GM12878 (cell line): ENCODE results near the gene RSPO3. TPM values are rescaled to one million over a fixed set of nuclear protein-coding genes. Genes with fewer than 3 reads are reported as not detected.

Source experiments
- ATAC-seq: fragments of 200-7000 bp; cut with Tn5 transposase; 3 replicates; pipeline ENCODE4 v1.9.1; 2020; ENCODE audit warnings: mild to moderate bottlenecking, moderate library complexity
- BruUV-seq: library from RNA; stranded (reverse); fragments of 400-500 nt; replicated peaks from 2 replicates; lab custom pipeline; 2021; lab: Mats Ljungman, UMichigan
- CTCF ChIA-PET: fragments of 300-600 bp; sonication (Branson Sonifier 250); formaldehyde crosslinking; extraction: SDS; loops from one replicate; lab custom pipeline; 2021; ENCODE audit warnings: inconsistent platforms; lab: Yijun Ruan, JAX
- POLR2A ChIA-PET: fragments of 350-600 bp; formaldehyde crosslinking; extraction: SDS; loops from one replicate; lab custom pipeline; 2021; ENCODE audit warnings: inconsistent platforms; lab: Charles Lee
- RAD21 ChIA-PET: fragments of 300-600 bp; sonication (Branson Sonifier 250); formaldehyde crosslinking; loops from one replicate; lab custom pipeline; 2023; ENCODE audit warnings: antibody characterized with exemption; ENCODE audit not compliant: unreplicated experiment; lab: Charles Lee
- SMC1A ChIA-PET: fragments of 300-600 bp; sonication (Branson Sonifier 250); formaldehyde crosslinking; loops from one replicate; lab custom pipeline; 2023; ENCODE audit not compliant: unreplicated experiment, uncharacterized antibody; lab: Charles Lee
- DNase-seq: peaks from one replicate; pipeline ENCODE4 v3.0.0-alpha.2; 2011; ENCODE audit warnings: low read depth, low spot score
- FAIRE-seq: peaks from 3 replicates; lab custom pipeline; 2011; peaks lifted over from hg19 to GRCh38; lab: Jason Lieb, UNC
- H2AFZ ChIP-seq: 2 replicates; pipeline ENCODE4 v1.6.0; 2011; ENCODE audit warnings: low read depth, low read length, control low read depth; ENCODE audit not compliant: control insufficient read depth
- H3K27ac ChIP-seq: 2 replicates; pipeline ENCODE4 v1.5.1; 2011; ENCODE audit warnings: control low read depth; ENCODE audit not compliant: control insufficient read depth, insufficient read depth
- H3K27me3 ChIP-seq, 2 experiments: replicated peaks in 1 of 2; 2 replicates each; pipeline versions ENCODE4 v1.6.0 to v1.6.1; 2011; ENCODE audit warnings: low read length in 1 of 2; ENCODE audit not compliant: control insufficient read depth in 2 of 2, insufficient read depth in 2 of 2
- H3K36me3 ChIP-seq, 2 experiments: 2 replicates each; pipeline ENCODE4 v1.5.1; 2011; ENCODE audit warnings: low read length in 1 of 2; ENCODE audit not compliant: control insufficient read depth in 2 of 2, insufficient read depth in 2 of 2
- H3K4me1 ChIP-seq: 2 replicates; pipeline ENCODE4 v1.6.1; 2011; ENCODE audit warnings: mild to moderate bottlenecking, low read length, moderate library complexity, mixed read lengths; ENCODE audit not compliant: control insufficient read depth, insufficient read depth
- H3K4me2 ChIP-seq: 2 replicates; pipeline ENCODE4 v1.6.0; 2011; ENCODE audit warnings: control low read depth; ENCODE audit not compliant: control insufficient read depth, insufficient read depth
- H3K4me3 ChIP-seq: fragments of 200-600 bp; sonication (generic); 2 replicates; pipeline ENCODE4 v1.5.1; 2016
- H3K79me2 ChIP-seq: 2 replicates; pipeline ENCODE4 v1.6.0; 2011; ENCODE audit warnings: low read length; ENCODE audit not compliant: control insufficient read depth, insufficient read depth
- H3K9ac ChIP-seq: 2 replicates; pipeline ENCODE4 v1.8.0; 2011; ENCODE audit warnings: low read length, control low read depth, mixed read lengths; ENCODE audit not compliant: control insufficient read depth, insufficient read depth
- H3K9me3 ChIP-seq: replicated peaks from 3 replicates; pipeline ENCODE4 v1.5.1; 2011; ENCODE audit warnings: mild to moderate bottlenecking, low read length; ENCODE audit not compliant: control insufficient read depth, insufficient read depth
- H4K20me1 ChIP-seq: 2 replicates; pipeline ENCODE4 v1.6.0; 2011; ENCODE audit not compliant: control insufficient read depth, insufficient read depth
- BRCA1 ChIP-seq: IDR thresholded peaks from 2 replicates; pipeline ENCODE4 v1.6.1; 2011; ENCODE audit warnings: low read depth, low read length, improper control_type of control experiment
- CREM ChIP-seq: IDR thresholded peaks from 2 replicates; pipeline ENCODE4 v1.6.1; 2014; ENCODE audit warnings: antibody characterized with exemption, low read depth
- HDGF ChIP-seq: fragments of 450-650 bp; IDR thresholded peaks from 2 replicates; pipeline ENCODE4 v1.6.1; 2016; ENCODE audit warnings: antibody characterized with exemption
- RCOR1 ChIP-seq: conservative IDR thresholded peaks from 2 replicates; pipeline ENCODE4 v1.6.1; 2012; ENCODE audit warnings: low read depth, low read length, improper control_type of control experiment
- ZNF622 ChIP-seq: fragments of 450-650 bp; IDR thresholded peaks from 2 replicates; pipeline ENCODE4 v1.6.1; 2017; ENCODE audit warnings: mild to moderate bottlenecking, inconsistent platforms
- WGBS: methylation state at CpG from one replicate; pipeline ENCODE4 v1.1.6; 2016; ENCODE audit warnings: low lambda C conversion rate; ENCODE audit not compliant: insufficient replicate concordance, insufficient coverage; ENCODE audit errors: missing lambda C conversion rate; 5-methylcytosine and 5-hydroxymethylcytosine counted together
- in situ Hi-C: fragments of 300-500 bp; cut with MboI; formaldehyde crosslinking; loops from 9 replicates; pipeline ENCODE4 v1.14.3; 2018; ENCODE audit warnings: mixed read lengths
- intact Hi-C: fragments of 100-400 bp; cut with micrococcal nuclease; formaldehyde crosslinking; loops from one replicate; pipeline ENCODE4 v1.14.2; 2022; ENCODE audit not compliant: unreplicated experiment
- polyA plus RNA-seq, 11 experiments: library from polyadenylated mRNA; depleted of rRNA in 4 of 11; unstranded in 6 of 11; stranded (reverse) in 5 of 11; fragments of >200 nt; fragmentation: Nextera tagmentation in 4 of 11; fragmentation: Illumina TruSeq in 1 of 11; extraction: Ambion mirVana in 4 of 11; extraction: Trizol in 1 of 11; gene quantifications; 1 replicate in 1 of 11; 2 replicates in 10 of 11; pipeline versions ENCODE4 v1.2.1 to v1.2.3, GENCODE V29; 2011 to 2016; ENCODE audit warnings: inconsistent platforms in 2 of 11, missing spikeins in 2 of 11, low read depth in 1 of 11
- total RNA-seq, 4 experiments: library from RNA; depleted of rRNA in 3 of 4; stranded (reverse); fragments of >200 nt in 3 of 4; fragmentation: Illumina TruSeq in 1 of 4; extraction: Trizol in 1 of 4; gene quantifications; 2 replicates each; pipeline versions ENCODE4 v1.2.1 to v1.2.3, GENCODE V29; 2013 to 2021
- TF ChIP-seq, protein P1 (sequence below): fragments of 450-650 bp; IDR thresholded peaks from 2 replicates; pipeline ENCODE4 v1.6.1; 2017; ENCODE audit warnings: mild to moderate bottlenecking, moderate library complexity
- TF ChIP-seq, protein P2 (sequence below): IDR thresholded peaks from 2 replicates; pipeline ENCODE4 v1.6.1; 2011; ENCODE audit warnings: mild to moderate bottlenecking, low read depth, low read length, moderate library complexity; ENCODE audit not compliant: insufficient replicate concordance
- TF ChIP-seq, protein P3 (sequence below): fragments of 450-650 bp; IDR thresholded peaks from 2 replicates; pipeline ENCODE4 v1.6.1; 2016; ENCODE audit warnings: mild to moderate bottlenecking
- TF ChIP-seq, protein P4 (sequence below): IDR thresholded peaks from 2 replicates; pipeline ENCODE4 v1.6.1; 2012; ENCODE audit warnings: mild to moderate bottlenecking, low read depth, low read length
- TF ChIP-seq, protein P5 (sequence below): IDR thresholded peaks from 2 replicates; pipeline ENCODE4 v1.6.1; 2011; ENCODE audit warnings: borderline replicate concordance, low read depth, mild to moderate bottlenecking, moderate library complexity, low read length; ENCODE audit not compliant: insufficient read depth, poor library complexity, severe bottlenecking

RSPO3 gene
- total and polyA plus RNA-seq, 10 of the 15 experiments (the other 5 are each of a cell fraction or from before 2014, with no cell fraction given) = 0.16 TPM; not detected in 9

DNA sequence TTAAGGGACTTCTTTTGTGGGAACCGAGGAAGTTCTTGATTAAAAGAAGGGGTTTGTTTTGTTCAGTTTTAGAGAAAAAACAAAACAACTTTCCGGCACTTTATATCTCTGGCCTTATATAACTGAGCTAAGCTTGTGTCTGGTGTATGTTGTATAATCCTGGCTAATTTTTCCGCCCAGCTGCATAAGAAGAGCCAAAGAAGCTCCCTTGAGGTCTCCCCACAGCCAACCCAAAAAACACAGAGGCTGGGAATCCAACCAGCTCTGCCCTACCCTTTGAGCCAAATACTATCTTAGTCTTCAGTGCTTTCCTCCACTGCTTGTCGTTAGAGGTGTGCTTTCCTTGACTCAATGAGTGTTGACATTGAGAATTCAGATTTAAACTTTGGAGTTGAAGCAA, 102.7 kb downstream of the RSPO3 start:
- no TSS peak for BruUV-seq
- CTCF ChIA-PET = no interaction called here

More for the DNA sequence above, 102.7 kb downstream of the RSPO3 start:
- no peak overlapping the region for H3K27ac ChIP-seq
- no peak overlapping the region for H3K4me2 ChIP-seq
- no peak overlapping the region for H3K4me3 ChIP-seq
- TF ChIP-seq, protein P1, sequence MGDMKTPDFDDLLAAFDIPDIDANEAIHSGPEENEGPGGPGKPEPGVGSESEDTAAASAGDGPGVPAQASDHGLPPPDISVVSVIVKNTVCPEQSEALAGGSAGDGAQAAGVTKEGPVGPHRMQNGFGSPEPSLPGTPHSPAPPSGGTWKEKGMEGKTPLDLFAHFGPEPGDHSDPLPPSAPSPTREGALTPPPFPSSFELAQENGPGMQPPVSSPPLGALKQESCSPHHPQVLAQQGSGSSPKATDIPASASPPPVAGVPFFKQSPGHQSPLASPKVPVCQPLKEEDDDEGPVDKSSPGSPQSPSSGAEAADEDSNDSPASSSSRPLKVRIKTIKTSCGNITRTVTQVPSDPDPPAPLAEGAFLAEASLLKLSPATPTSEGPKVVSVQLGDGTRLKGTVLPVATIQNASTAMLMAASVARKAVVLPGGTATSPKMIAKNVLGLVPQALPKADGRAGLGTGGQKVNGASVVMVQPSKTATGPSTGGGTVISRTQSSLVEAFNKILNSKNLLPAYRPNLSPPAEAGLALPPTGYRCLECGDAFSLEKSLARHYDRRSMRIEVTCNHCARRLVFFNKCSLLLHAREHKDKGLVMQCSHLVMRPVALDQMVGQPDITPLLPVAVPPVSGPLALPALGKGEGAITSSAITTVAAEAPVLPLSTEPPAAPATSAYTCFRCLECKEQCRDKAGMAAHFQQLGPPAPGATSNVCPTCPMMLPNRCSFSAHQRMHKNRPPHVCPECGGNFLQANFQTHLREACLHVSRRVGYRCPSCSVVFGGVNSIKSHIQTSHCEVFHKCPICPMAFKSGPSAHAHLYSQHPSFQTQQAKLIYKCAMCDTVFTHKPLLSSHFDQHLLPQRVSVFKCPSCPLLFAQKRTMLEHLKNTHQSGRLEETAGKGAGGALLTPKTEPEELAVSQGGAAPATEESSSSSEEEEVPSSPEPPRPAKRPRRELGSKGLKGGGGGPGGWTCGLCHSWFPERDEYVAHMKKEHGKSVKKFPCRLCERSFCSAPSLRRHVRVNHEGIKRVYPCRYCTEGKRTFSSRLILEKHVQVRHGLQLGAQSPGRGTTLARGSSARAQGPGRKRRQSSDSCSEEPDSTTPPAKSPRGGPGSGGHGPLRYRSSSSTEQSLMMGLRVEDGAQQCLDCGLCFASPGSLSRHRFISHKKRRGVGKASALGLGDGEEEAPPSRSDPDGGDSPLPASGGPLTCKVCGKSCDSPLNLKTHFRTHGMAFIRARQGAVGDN = no peak
- TF ChIP-seq RCOR1 (no peak), HDGF (no peak), CREM (no peak), BRCA1 (no peak), ZNF622 (no peak)
- TF ChIP-seq, protein P2, sequence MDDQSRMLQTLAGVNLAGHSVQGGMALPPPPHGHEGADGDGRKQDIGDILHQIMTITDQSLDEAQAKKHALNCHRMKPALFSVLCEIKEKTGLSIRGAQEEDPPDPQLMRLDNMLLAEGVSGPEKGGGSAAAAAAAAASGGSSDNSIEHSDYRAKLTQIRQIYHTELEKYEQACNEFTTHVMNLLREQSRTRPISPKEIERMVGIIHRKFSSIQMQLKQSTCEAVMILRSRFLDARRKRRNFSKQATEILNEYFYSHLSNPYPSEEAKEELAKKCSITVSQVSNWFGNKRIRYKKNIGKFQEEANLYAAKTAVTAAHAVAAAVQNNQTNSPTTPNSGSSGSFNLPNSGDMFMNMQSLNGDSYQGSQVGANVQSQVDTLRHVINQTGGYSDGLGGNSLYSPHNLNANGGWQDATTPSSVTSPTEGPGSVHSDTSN = no peak
- TF ChIP-seq, protein P3, sequence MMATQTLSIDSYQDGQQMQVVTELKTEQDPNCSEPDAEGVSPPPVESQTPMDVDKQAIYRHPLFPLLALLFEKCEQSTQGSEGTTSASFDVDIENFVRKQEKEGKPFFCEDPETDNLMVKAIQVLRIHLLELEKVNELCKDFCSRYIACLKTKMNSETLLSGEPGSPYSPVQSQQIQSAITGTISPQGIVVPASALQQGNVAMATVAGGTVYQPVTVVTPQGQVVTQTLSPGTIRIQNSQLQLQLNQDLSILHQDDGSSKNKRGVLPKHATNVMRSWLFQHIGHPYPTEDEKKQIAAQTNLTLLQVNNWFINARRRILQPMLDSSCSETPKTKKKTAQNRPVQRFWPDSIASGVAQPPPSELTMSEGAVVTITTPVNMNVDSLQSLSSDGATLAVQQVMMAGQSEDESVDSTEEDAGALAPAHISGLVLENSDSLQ = no peak
- TF ChIP-seq, protein P4, sequence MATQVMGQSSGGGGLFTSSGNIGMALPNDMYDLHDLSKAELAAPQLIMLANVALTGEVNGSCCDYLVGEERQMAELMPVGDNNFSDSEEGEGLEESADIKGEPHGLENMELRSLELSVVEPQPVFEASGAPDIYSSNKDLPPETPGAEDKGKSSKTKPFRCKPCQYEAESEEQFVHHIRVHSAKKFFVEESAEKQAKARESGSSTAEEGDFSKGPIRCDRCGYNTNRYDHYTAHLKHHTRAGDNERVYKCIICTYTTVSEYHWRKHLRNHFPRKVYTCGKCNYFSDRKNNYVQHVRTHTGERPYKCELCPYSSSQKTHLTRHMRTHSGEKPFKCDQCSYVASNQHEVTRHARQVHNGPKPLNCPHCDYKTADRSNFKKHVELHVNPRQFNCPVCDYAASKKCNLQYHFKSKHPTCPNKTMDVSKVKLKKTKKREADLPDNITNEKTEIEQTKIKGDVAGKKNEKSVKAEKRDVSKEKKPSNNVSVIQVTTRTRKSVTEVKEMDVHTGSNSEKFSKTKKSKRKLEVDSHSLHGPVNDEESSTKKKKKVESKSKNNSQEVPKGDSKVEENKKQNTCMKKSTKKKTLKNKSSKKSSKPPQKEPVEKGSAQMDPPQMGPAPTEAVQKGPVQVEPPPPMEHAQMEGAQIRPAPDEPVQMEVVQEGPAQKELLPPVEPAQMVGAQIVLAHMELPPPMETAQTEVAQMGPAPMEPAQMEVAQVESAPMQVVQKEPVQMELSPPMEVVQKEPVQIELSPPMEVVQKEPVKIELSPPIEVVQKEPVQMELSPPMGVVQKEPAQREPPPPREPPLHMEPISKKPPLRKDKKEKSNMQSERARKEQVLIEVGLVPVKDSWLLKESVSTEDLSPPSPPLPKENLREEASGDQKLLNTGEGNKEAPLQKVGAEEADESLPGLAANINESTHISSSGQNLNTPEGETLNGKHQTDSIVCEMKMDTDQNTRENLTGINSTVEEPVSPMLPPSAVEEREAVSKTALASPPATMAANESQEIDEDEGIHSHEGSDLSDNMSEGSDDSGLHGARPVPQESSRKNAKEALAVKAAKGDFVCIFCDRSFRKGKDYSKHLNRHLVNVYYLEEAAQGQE = no peak
- TF ChIP-seq, protein P5, sequence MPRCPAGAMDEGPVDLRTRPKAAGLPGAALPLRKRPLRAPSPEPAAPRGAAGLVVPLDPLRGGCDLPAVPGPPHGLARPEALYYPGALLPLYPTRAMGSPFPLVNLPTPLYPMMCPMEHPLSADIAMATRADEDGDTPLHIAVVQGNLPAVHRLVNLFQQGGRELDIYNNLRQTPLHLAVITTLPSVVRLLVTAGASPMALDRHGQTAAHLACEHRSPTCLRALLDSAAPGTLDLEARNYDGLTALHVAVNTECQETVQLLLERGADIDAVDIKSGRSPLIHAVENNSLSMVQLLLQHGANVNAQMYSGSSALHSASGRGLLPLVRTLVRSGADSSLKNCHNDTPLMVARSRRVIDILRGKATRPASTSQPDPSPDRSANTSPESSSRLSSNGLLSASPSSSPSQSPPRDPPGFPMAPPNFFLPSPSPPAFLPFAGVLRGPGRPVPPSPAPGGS = no peak
- intact Hi-C loops = no loop called here
- ChIA-PET SMC1A (interaction anchor here (1.0 kb wide), 1 partner anchor 10 kb away, joined by 3 read pairs; no protein-coding TSS in a partner anchor), RAD21 (interaction anchor here (0.6 kb wide), 1 partner anchor 45 kb away, joined by 4 read pairs; the partner anchor contains the start of gene RNF146), POLR2A (no interaction called here)
- in situ Hi-C loops = no loop called here
- H4K20me1 ChIP-seq = no peaks in the 10 kb centered on the region
- ATAC-seq (no peak), FAIRE-seq (no peak), DNase-seq (no peak)
- no peaks in the 10 kb centered on the region for H3K36me3 ChIP-seq
- H3K9me3 ChIP-seq = no peaks in the 10 kb centered on the region
- no peak overlapping the region for H2AFZ ChIP-seq
- 27% methylated on average over 4 of the region's 4 CpGs for WGBS
- H3K9ac ChIP-seq = no peak overlapping the region
- no peaks in the 10 kb centered on the region for H3K79me2 ChIP-seq
- no peaks in the 10 kb centered on the region for H3K27me3 ChIP-seq
- no peaks in the 10 kb centered on the region for H3K4me1 ChIP-seq
